CD4-positive, alpha-beta T cell (primary cell): ENCODE results near the gene CBARP. TPM values are rescaled to one million over a fixed set of nuclear protein-coding genes. Genes with fewer than 3 reads are reported as not detected.

Experiments
- ATAC-seq: fragments of 200-7000 bp; cut with Tn5 transposase; one replicate; pipeline ENCODE4 v1.10.0; 2022; ENCODE audit warnings: mild to moderate bottlenecking; ENCODE audit not compliant: poor library complexity
- CTCF ChIA-PET: fragments of 350-600 bp; sonication (Branson Sonifier 250); formaldehyde crosslinking; loops from one replicate; lab custom pipeline; 2021; ENCODE audit warnings: antibody characterized with exemption, inconsistent platforms; lab: Charles Lee
- POLR2A ChIA-PET: fragments of 350-600 bp; sonication (Branson Sonifier 250); formaldehyde crosslinking; loops from one replicate; lab custom pipeline; 2021; ENCODE audit warnings: antibody characterized with exemption, inconsistent platforms; lab: Charles Lee
- DNase-seq, 14 experiments: peaks; one replicate each; pipeline ENCODE4 v3.0.0-alpha.2; 2013 to 2020; ENCODE audit warnings: mixed read lengths in 2 of 14
- H3K27ac ChIP-seq, 2 donors: one replicate each; pipeline versions ENCODE4 v1.5.1 to v1.7.0; 2013; ENCODE audit warnings: low read length in 2 of 2, low read depth in 1 of 2, mild to moderate bottlenecking in 1 of 2
- H3K27me3 ChIP-seq, 2 experiments: 1 replicate in 1 of 2; 2 replicates in 1 of 2; pipeline versions ENCODE4 v1.6.1 to v1.7.0; 2013; ENCODE audit warnings: low read length in 2 of 2, control low read depth in 1 of 2, mild to moderate bottlenecking in 1 of 2, moderate library complexity in 1 of 2; ENCODE audit not compliant: insufficient read depth in 2 of 2, control insufficient read depth in 1 of 2
- H3K36me3 ChIP-seq: one replicate; pipeline ENCODE4 v1.6.1; 2013; ENCODE audit warnings: low read length, control low read depth; ENCODE audit not compliant: insufficient read depth
- H3K4me1 ChIP-seq: one replicate; pipeline ENCODE4 v1.6.1; 2013; ENCODE audit warnings: low read length, control low read depth; ENCODE audit not compliant: insufficient read depth
- H3K4me3 ChIP-seq: one replicate; pipeline ENCODE4 v1.5.1; 2013; ENCODE audit warnings: mild to moderate bottlenecking, low read length, moderate library complexity
- H3K9me3 ChIP-seq, 2 experiments: 1 replicate in 1 of 2; 2 replicates in 1 of 2; pipeline versions ENCODE4 v1.6.1 to v1.7.0; 2013; ENCODE audit warnings: low read length in 2 of 2, mild to moderate bottlenecking in 2 of 2, control low read depth in 1 of 2, moderate library complexity in 1 of 2; ENCODE audit not compliant: control insufficient read depth in 1 of 2, insufficient read depth in 1 of 2
- H3K27ac Mint-ChIP-seq: one replicate; pipeline ENCODE4 v1.8.0; 2020; ENCODE audit warnings: mixed read lengths
- H3K27me3 Mint-ChIP-seq: one replicate; pipeline ENCODE4 v1.8.0; 2021; ENCODE audit warnings: mixed read lengths
- H3K36me3 Mint-ChIP-seq: one replicate; pipeline ENCODE4 v1.8.0; 2021; ENCODE audit warnings: low read depth, mixed read lengths
- H3K4me1 Mint-ChIP-seq: one replicate; pipeline ENCODE4 v1.8.0; 2021; ENCODE audit warnings: low read depth, mixed read lengths
- H3K4me3 Mint-ChIP-seq: one replicate; pipeline ENCODE4 v1.8.0; 2020; ENCODE audit warnings: mild to moderate bottlenecking, mixed read lengths
- H3K9me3 Mint-ChIP-seq: one replicate; pipeline ENCODE4 v1.8.0; 2020; ENCODE audit warnings: mixed read lengths
- CTCF ChIP-seq: fragments of 200-600 bp; IDR thresholded peaks from one replicate; pipeline ENCODE4 v1.8.0; 2022; ENCODE audit warnings: antibody characterized with exemption, mild to moderate bottlenecking
- intact Hi-C, 2 experiments: fragments of 100-400 bp; cut with DNase I in 1 of 2; cut with micrococcal nuclease in 1 of 2; formaldehyde crosslinking; loops; one replicate each; pipeline versions ENCODE4 v1.15.1 to v1.9.0; 2023 to 2025; cut with DNase I, micrococcal nuclease
- total RNA-seq, 174 experiments: library from RNA in 2 of 174; stranded (reverse) in 2 of 174; gene quantifications; one replicate each; pipeline ENCODE4 v1.2.3 and lab custom pipeline; 2021 to 2026

CBARP gene
- total RNA-seq, 2 experiments from 2014 or later: 0.22 TPM; not detected in 1

DNA sequence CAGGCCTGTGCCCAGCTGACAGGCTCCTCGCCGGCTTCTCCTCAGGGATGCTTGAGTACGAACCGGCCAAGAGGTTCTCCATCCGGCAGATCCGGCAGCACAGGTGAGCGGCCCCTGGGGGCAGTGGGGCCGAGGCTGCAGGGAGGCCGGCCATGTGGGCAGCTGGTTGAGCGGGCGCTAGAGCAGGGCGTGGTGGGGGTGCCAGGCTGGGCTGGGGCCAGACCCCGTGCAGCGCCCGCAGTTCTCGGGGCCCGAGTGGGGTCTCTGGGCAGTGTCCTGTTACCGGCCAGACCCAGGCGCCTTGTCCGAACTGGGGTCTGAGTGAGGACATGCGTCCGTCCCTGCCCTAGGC lies 15.9 kb downstream of the CBARP start:
- Mint-ChIP-seq H3K36me3 (peaks cover 7% of the 10 kb centered on the region), H3K9me3 (no peaks in the 10 kb centered on the region), H3K4me3 (no peak overlapping the region), H3K4me1 (no peaks in the 10 kb centered on the region), H3K27ac (no peak overlapping the region), H3K27me3 (no peaks in the 10 kb centered on the region)
- no peak for DNase-seq
- TF ChIP-seq CTCF: no peak
- intact Hi-C loops: no loop called here
- POLR2A ChIA-PET: no interaction called here
- no peak overlapping the region for H3K4me3 ChIP-seq
- peaks cover 46% of the 10 kb centered on the region for H3K36me3 ChIP-seq
- CTCF ChIA-PET: no interaction called here
- ATAC-seq: no peak
- no peaks in the 10 kb centered on the region for H3K27me3 ChIP-seq
- H3K27ac ChIP-seq: no peak overlapping the region
- peaks cover 0 to 3% of the 10 kb centered on the region in 2 experiments for H3K9me3 ChIP-seq
- no peaks in the 10 kb centered on the region for H3K4me1 ChIP-seq

GRCh38 chr19:1220976-1221903 lies 16.6 kb downstream of the CBARP start:
- no peaks in the 10 kb centered on the region for H3K4me1 ChIP-seq
- H3K27me3 ChIP-seq: no peaks in the 10 kb centered on the region
- H3K36me3 ChIP-seq: peaks cover 50% of the 10 kb centered on the region
- Mint-ChIP-seq H3K4me1 (no peaks in the 10 kb centered on the region), H3K9me3 (no peaks in the 10 kb centered on the region), H3K27me3 (no peaks in the 10 kb centered on the region), H3K4me3 (no peak overlapping the region), H3K27ac (no peak overlapping the region), H3K36me3 (peaks cover 7% of the 10 kb centered on the region)
- intact Hi-C loops: no loop called here
- ChIA-PET POLR2A (interaction anchor here (0.6 kb wide), 1 partner anchor 90 kb away, joined by 3 read pairs; no protein-coding TSS in a partner anchor), CTCF (interaction anchor here (0.6 kb wide), 1 partner anchor 1321 kb away, joined by 3 read pairs; no protein-coding TSS in a partner anchor)
- ATAC-seq: no peak
- no peak for TF ChIP-seq CTCF
- H3K4me3 ChIP-seq: no peak overlapping the region
- no peak overlapping the region for H3K27ac ChIP-seq
- H3K9me3 ChIP-seq: no peaks in the 10 kb centered on the region
- no peak for DNase-seq

DNA sequence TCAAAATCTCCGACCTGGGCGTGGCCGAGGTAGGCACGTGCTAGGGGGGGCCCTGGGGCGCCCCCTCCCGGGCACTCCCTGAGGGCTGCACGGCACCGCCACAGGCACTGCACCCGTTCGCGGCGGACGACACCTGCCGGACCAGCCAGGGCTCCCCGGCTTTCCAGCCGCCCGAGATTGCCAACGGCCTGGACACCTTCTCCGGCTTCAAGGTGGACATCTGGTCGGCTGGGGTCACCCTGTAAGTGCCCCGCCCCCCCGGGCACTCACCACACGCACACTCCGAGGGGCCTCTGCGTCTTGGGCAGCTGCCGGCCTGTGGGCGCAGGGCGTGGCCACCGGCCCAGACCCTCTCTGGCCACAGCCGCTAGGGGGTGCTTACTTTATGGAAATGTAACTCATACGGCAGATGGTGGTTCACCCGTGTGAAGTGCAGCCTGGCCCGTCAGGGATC lies 17.3 kb downstream of the CBARP start:
- TF ChIP-seq CTCF: no peak
- Mint-ChIP-seq H3K27me3 (no peaks in the 10 kb centered on the region), H3K27ac (no peak overlapping the region), H3K9me3 (no peaks in the 10 kb centered on the region), H3K4me3 (no peak overlapping the region), H3K36me3 (peaks cover 7% of the 10 kb centered on the region), H3K4me1 (no peaks in the 10 kb centered on the region)
- ChIA-PET POLR2A (no interaction called here), CTCF (no interaction called here)
- intact Hi-C loops: no loop called here
- Histone ChIP-seq H3K36me3 (peaks cover 50% of the 10 kb centered on the region), H3K27ac (no peak overlapping the region), H3K27me3 (no peaks in the 10 kb centered on the region), H3K4me3 (no peak overlapping the region), H3K4me1 (no peaks in the 10 kb centered on the region), H3K9me3 (no peaks in the 10 kb centered on the region)
- DNase-seq: no peak
- no peak for ATAC-seq
